Skeletal muscle satellite cell (primary cell): Measurements from ENCODE around the gene LSM8.
"Not testable (repeated sequence)": the region's sequence is repeated elsewhere in the genome, so short reads cannot be mapped to it uniquely, and the experiment has no call there.

Experiments
- H3K27me3 ChIP-seq: 2 replicates; pipeline ENCODE4 v1.7.0; 2013; ENCODE audit warnings: low read length; ENCODE audit not compliant: control insufficient read depth, insufficient read depth
- H3K36me3 ChIP-seq: 2 replicates; pipeline ENCODE4 v1.7.0; 2013; ENCODE audit warnings: mild to moderate bottlenecking, control low read depth, low read length; ENCODE audit not compliant: insufficient read depth
- H3K4me1 ChIP-seq: 2 replicates; pipeline ENCODE4 v1.7.0; 2013; ENCODE audit warnings: low read length; ENCODE audit not compliant: control insufficient read depth, insufficient read depth
- H3K4me2 ChIP-seq: 2 replicates; pipeline ENCODE4 v1.7.0; 2013; ENCODE audit warnings: mild to moderate bottlenecking, low read length
- H3K4me3 ChIP-seq: 2 replicates; pipeline ENCODE4 v1.7.0; 2013; ENCODE audit warnings: low read length
- H3K9ac ChIP-seq: 2 replicates; pipeline ENCODE4 v1.7.0; 2013; ENCODE audit warnings: mild to moderate bottlenecking, low read depth, low read length, moderate library complexity
- H3K9me3 ChIP-seq: replicated peaks from 2 replicates; pipeline ENCODE4 v1.7.0; 2013; ENCODE audit warnings: mild to moderate bottlenecking, control low read depth, low read length

The LSM8 gene

DNA sequence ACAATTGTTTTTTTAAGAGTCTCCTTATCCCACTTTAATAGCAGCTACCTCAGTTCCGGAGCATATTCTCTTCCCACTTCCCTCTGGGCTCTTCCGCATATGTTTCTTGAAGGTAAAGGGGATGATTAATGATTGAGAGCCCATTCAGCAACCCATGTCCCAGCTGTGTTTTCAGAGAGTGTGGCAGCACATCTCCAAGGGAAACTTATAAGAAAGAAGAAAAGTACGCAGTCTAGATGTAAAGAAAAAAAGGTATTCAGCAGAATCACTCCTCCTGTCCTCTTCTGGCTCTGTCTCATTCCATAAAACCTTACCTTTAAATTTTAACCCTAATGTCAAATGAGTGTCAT is 30.8 kb downstream of the LSM8 start:
- no peaks in the 10 kb centered on the region for H3K27me3 ChIP-seq
- H3K36me3 ChIP-seq: no peaks in the 10 kb centered on the region
- H3K9ac ChIP-seq: peak overlapping the region; percentile 76
- H3K4me2 ChIP-seq: peak overlapping the region; percentile 93
- peak overlapping the region; percentile 77 for H3K4me3 ChIP-seq
- H3K4me1 ChIP-seq: peaks cover 5% of the 10 kb centered on the region
- no peaks in the 10 kb centered on the region for H3K9me3 ChIP-seq

DNA sequence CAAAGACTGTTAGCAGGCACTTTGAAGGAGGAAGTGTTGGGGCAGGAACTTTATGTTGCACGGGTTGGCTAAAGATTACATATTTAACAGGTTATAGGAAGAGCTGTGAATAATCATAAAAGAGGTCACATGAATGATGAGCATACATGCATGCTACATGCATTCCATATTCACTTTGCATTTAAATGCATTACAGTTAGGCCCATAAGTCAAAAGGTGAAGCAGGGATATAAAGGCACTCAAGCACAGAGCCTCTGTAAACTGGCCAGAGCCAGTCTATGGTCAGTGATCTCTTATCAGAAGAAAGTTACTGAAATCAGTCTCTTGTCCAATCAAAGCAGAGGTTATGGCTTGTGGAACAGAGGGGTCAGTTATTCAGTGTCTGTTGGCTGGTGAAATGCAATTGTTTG is 33.3 kb downstream of the LSM8 start:
- Histone ChIP-seq H3K27me3 (no peaks in the 10 kb centered on the region), H3K9ac (no peak overlapping the region), H3K36me3 (no peaks in the 10 kb centered on the region), H3K9me3 (no peaks in the 10 kb centered on the region), H3K4me3 (no peak overlapping the region), H3K4me2 (no peak overlapping the region), H3K4me1 (peaks cover 5% of the 10 kb centered on the region)

GRCh38 chr7:118218413-118219156 is 34.6 kb downstream of the LSM8 start:
- no peaks in the 10 kb centered on the region for H3K9me3 ChIP-seq
- no peaks in the 10 kb centered on the region for H3K36me3 ChIP-seq
- no peak overlapping the region for H3K4me3 ChIP-seq
- peaks cover 5% of the 10 kb centered on the region for H3K4me1 ChIP-seq
- no peak overlapping the region for H3K4me2 ChIP-seq
- no peaks in the 10 kb centered on the region for H3K27me3 ChIP-seq
- H3K9ac ChIP-seq: no peak overlapping the region

DNA sequence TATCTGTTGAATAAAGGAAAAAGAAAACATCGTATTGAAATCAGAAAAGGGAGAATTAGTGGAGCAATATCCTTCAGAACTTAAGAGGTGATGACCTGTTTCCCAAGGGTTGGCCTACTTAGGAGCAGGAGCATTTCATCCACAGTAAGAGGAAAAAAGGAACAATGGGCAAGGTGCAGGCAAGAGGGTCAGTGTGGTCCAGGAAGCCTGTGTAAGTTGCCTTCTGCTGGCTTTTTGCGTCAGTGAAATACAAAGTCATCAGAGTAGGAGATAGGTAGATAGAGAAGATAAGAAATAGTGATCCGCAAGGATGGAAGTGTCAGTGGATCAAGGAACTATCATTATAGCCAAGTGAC is 35.2 kb downstream of the LSM8 start:
- no peak overlapping the region for H3K4me2 ChIP-seq
- no peak overlapping the region for H3K9ac ChIP-seq
- H3K4me3 ChIP-seq: no peak overlapping the region
- H3K27me3 ChIP-seq: no peaks in the 10 kb centered on the region
- H3K9me3 ChIP-seq: no peaks in the 10 kb centered on the region
- no peaks in the 10 kb centered on the region for H3K36me3 ChIP-seq
- peaks cover 2% of the 10 kb centered on the region for H3K4me1 ChIP-seq

DNA sequence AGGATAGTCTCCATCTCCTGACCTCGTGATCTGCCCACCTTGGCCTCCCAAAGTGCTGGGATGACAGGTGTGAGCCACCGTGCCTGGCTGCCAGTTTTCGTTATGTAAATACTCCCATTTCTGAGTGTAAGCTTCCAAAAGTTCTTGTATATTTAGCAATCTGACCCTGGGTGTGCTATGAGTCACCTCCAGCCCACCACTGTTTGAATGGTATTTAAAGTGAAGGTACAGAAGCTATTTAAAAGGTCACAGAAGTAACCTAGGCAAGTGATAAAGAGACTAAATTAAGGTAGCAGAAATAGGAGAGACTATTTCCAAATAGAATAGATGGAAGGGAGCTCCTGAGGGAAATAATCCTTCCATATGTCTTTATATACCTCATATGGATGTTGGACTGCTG is 36.6 kb downstream of the LSM8 start:
- no peaks in the 10 kb centered on the region for H3K9me3 ChIP-seq
- no peaks in the 10 kb centered on the region for H3K36me3 ChIP-seq
- H3K27me3 ChIP-seq: no peaks in the 10 kb centered on the region
- no peaks in the 10 kb centered on the region for H3K4me1 ChIP-seq
- H3K4me3 ChIP-seq: no peak overlapping the region
- no peak overlapping the region for H3K4me2 ChIP-seq
- no peak overlapping the region for H3K9ac ChIP-seq

GRCh38 chr7:118222591-118222990 is 38.6 kb downstream of the LSM8 start:
- H3K4me3 ChIP-seq: no peak overlapping the region
- no peak overlapping the region for H3K9ac ChIP-seq
- no peak overlapping the region for H3K4me2 ChIP-seq
- no peaks in the 10 kb centered on the region for H3K4me1 ChIP-seq
- no peaks in the 10 kb centered on the region for H3K9me3 ChIP-seq
- no peaks in the 10 kb centered on the region for H3K36me3 ChIP-seq
- H3K27me3 ChIP-seq: no peaks in the 10 kb centered on the region

DNA sequence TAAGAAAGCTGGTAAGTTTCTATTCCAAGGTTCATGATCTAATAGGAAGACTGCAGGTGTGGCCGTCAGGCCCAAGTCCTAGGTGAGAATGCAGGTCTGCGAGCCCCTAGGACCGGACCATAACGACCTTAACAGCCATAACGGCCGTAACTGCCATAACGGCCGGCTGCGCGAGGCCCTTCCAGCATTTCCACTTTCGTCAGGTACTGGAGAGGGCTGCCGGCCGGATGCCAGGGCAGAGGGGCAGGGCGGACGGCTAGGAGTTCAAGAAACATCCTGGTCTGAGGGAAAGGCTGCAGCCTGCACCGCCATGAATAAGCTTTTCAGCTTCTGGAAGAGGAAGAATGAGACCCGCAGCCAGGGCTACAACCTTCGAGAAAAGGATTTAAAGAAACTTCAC is 40.6 kb downstream of the LSM8 start, which contains the start of gene ANKRD7:
TSS of gene ANKRD7 (plus strand) at position 184 of the 400 bp plus-strand sequence. CDS start at position 311, 127 bp downstream.
- Histone ChIP-seq H3K9ac (no peak within 1 kb of the TSS), H3K4me1 (no peaks in the 10 kb centered on the region), H3K4me3 (no peak within 1 kb of the TSS), H3K4me2 (no peak within 1 kb of the TSS), H3K36me3 (no peaks in the 10 kb centered on the region), H3K9me3 (no peaks in the 10 kb centered on the region), H3K27me3 (no peaks in the 10 kb centered on the region)

DNA sequence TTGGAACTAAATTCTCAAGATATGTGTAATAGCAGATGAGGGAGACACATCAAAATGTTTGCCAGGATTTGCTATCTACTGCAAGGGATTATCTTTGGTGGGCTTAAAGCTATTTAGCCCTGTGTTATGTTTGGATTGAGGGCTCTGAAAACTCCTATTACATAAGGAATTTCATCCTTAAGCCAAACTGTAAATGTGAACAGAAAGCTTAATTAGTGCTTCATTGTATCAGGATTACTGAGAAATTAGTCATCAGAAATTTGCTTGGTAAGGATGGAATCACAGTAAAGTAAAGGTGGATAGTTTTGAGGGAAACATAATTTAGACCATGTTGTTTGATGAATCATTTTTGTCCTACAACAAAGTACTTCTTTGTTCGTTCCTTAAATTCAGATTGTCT is 48.9 kb downstream of the LSM8 start:
- no peaks in the 10 kb centered on the region for H3K4me1 ChIP-seq
- no peaks in the 10 kb centered on the region for H3K36me3 ChIP-seq
- H3K4me2 ChIP-seq: no peak overlapping the region
- H3K27me3 ChIP-seq: no peaks in the 10 kb centered on the region
- no peaks in the 10 kb centered on the region for H3K9me3 ChIP-seq
- no peak overlapping the region for H3K4me3 ChIP-seq
- H3K9ac ChIP-seq: no peak overlapping the region

DNA sequence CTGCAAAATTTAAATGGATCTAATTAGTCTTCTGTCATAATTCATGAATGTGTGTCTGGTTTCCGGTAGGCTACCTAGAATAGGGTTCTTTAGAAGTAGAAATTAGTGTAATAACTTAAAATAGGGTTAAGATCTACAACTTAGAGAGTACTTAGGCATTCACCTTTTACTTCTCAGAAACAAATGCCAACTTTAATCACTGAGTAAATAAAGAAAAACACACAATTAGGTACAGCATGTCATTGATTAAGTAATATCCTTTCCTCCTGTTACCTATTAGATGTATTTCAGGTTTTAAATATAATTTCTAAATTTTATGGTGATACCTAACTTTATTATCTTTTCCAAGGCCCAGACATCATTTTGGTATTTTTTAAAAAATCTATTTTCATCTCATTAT is 49.8 kb downstream of the LSM8 start:
- Histone ChIP-seq H3K36me3 (no peaks in the 10 kb centered on the region), H3K27me3 (no peaks in the 10 kb centered on the region), H3K4me1 (no peaks in the 10 kb centered on the region), H3K9ac (no peak overlapping the region), H3K4me2 (no peak overlapping the region), H3K4me3 (no peak overlapping the region), H3K9me3 (no peaks in the 10 kb centered on the region)

DNA sequence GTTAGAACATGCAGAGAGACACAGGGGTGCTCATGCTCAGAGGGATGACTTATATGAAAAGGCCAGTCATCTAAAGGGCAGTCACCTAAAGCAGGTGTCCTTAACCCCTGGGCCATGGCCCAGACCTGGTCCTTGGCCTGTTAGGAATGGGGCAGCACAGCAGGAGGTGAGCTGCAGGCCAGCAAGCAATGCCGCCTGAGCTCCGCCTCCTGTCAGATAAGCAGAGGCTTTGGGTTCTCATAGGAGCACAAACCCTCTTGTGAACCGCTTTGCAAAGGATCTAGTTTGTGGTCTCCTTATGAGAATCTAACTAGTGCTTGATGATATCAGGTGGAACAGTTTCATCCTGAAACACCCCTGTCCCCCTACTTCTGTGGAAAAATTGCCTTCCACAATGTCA is 55.0 kb downstream of the LSM8 start:
- Histone ChIP-seq H3K4me1 (no peaks in the 10 kb centered on the region), H3K9me3 (no peaks in the 10 kb centered on the region), H3K4me3 (no peak overlapping the region), H3K9ac (no peak overlapping the region), H3K27me3 (no peaks in the 10 kb centered on the region), H3K4me2 (no peak overlapping the region), H3K36me3 (no peaks in the 10 kb centered on the region)

DNA sequence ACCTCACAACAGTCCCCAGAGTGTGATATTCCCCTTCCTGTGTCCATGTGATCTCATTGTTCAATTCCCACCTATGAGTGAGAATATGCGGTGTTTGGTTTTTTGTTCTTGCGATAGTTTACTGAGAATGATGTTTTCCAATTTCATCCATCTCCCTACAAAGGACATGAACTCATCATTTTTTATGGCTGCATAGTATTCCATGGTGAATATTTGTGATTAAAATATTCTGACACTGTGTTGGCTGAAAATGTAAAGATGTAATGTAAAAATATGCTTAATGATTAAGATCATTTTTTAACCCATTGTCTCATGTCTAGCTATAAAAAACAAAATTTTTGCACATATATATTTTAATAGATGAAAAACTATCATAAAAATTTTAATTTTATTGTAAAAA is 56.4 kb downstream of the LSM8 start:
- not testable (repeated sequence) for H3K36me3 ChIP-seq, H3K4me2 ChIP-seq, H3K9ac ChIP-seq, H3K27me3 ChIP-seq, H3K4me3 ChIP-seq, H3K9me3 ChIP-seq, H3K4me1 ChIP-seq
